Smooth muscle cell (in vitro differentiated cells): ENCODE measurements around the gene GPR61. TPM values are rescaled to one million over a fixed set of nuclear protein-coding genes. Genes with fewer than 3 reads are reported as not detected.

Experiments
- DNase-seq: peaks from one replicate; lab custom pipeline; 2025; ENCODE audit not compliant: unreplicated experiment; lab: John Stamatoyannopoulos, UW
- H2AFZ ChIP-seq: fragments of 200-600 bp; sonication (generic); 2 replicates; pipeline ENCODE4 v1.6.0; 2016; ENCODE audit warnings: antibody characterized with exemption, low read depth, mild to moderate bottlenecking
- H3F3A ChIP-seq: fragments of 200-600 bp; sonication (generic); 2 replicates; pipeline ENCODE4 v1.6.0; 2017; ENCODE audit warnings: antibody characterized with exemption, low read depth
- H3K27ac ChIP-seq: fragments of 200-600 bp; sonication (generic); 2 replicates; pipeline ENCODE4 v1.5.1; 2016; ENCODE audit warnings: low read depth, mild to moderate bottlenecking
- H3K27me3 ChIP-seq: fragments of 200-600 bp; sonication (generic); 2 replicates; pipeline ENCODE4 v1.6.1; 2016; ENCODE audit warnings: low read depth, mild to moderate bottlenecking
- H3K36me3 ChIP-seq: fragments of 200-600 bp; sonication (generic); 2 replicates; pipeline ENCODE4 v1.5.1; 2016; ENCODE audit warnings: low read depth
- H3K4me1 ChIP-seq: fragments of 200-600 bp; sonication (generic); 2 replicates; pipeline ENCODE4 v1.5.1; 2016; ENCODE audit warnings: low read depth
- H3K4me2 ChIP-seq: fragments of 200-600 bp; sonication (generic); 2 replicates; pipeline ENCODE4 v1.6.0; 2016; ENCODE audit warnings: mild to moderate bottlenecking
- H3K4me3 ChIP-seq: fragments of 200-600 bp; sonication (generic); 2 replicates; pipeline ENCODE4 v1.5.1; 2016; ENCODE audit warnings: mild to moderate bottlenecking
- H3K79me2 ChIP-seq: fragments of 200-600 bp; sonication (generic); 2 replicates; pipeline ENCODE4 v1.6.0; 2016; ENCODE audit warnings: low read depth, mild to moderate bottlenecking
- H3K9ac ChIP-seq: fragments of 200-600 bp; sonication (generic); 2 replicates; pipeline ENCODE4 v1.6.0; 2016; ENCODE audit warnings: low read depth
- H3K9me3 ChIP-seq: fragments of 200-600 bp; sonication (generic); replicated peaks from 2 replicates; pipeline ENCODE4 v1.5.1; 2016; ENCODE audit warnings: low read depth
- H4K20me1 ChIP-seq: fragments of 200-600 bp; sonication (generic); 2 replicates; pipeline ENCODE4 v1.6.0; 2016; ENCODE audit warnings: low read depth
- WGBS: methylation state at CpG from one replicate; pipeline ENCODE4 v1.1.7; 2016; ENCODE audit warnings: low lambda C conversion rate; 5-methylcytosine and 5-hydroxymethylcytosine counted together
- polyA plus RNA-seq: library from polyadenylated mRNA; unstranded; fragments of >200 nt; fragmentation: Nextera tagmentation; extraction: Ambion mirVana; gene quantifications from 2 replicates; pipeline ENCODE4 v1.2.1, GENCODE V29; 2016
- total RNA-seq: library from RNA; depleted of rRNA; stranded (reverse); fragments of >200 nt; gene quantifications from 2 replicates; pipeline ENCODE4 v1.2.3, GENCODE V29; 2014
- TF ChIP-seq, protein P1 (sequence below): fragments of 200-600 bp; sonication (generic); IDR thresholded peaks from 2 replicates; pipeline ENCODE4 v1.5.1; 2017; ENCODE audit warnings: borderline replicate concordance, mild to moderate bottlenecking, antibody characterized with exemption; ENCODE audit not compliant: insufficient read depth, poor library complexity, severe bottlenecking

GPR61 gene
- total and polyA plus RNA-seq, 2 experiments from 2014 or later, result 0.37 TPM; not detected in 1

DNA sequence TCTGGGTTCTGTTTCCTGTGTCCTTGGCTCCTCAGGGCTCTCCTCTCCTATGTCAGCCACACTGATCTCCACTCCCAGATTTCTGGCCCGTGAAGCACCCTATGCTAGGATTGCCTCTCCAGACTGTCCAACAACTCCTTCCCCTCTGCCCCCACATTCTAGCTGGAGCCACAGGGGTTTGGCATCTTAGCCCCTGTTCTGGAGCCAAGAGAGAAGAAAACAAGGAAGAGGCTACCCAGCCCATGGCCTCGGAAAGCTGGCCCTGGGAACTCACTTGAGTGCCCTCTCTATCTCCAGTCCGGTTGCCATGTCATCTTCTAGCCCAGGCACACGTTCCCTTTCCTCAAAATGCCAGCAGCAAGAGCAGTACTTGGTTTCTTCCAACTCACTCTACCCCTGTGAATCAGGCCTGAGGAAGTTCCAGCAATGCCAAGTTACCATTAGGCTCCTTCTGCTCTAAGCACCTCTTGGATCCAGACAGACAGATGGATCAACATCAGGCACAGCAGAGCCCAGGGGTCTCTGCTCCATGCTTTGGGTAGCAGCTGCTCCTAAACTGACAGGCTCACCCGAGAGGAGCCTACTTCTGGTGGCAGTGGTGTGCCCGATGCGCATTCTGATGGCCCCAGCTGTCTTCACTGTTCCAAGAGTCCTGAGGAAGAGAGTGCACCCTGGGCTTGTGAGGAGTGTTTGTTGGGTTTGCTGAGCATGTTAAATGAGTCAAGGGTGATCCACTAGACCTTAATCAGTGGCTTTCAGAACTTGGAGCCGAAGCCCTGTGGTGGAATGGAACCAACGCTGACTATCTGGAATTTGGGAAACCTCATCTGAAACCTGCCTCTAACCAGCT lies 11.6 kb upstream of the GPR61 start:
- TF ChIP-seq, protein P1, sequence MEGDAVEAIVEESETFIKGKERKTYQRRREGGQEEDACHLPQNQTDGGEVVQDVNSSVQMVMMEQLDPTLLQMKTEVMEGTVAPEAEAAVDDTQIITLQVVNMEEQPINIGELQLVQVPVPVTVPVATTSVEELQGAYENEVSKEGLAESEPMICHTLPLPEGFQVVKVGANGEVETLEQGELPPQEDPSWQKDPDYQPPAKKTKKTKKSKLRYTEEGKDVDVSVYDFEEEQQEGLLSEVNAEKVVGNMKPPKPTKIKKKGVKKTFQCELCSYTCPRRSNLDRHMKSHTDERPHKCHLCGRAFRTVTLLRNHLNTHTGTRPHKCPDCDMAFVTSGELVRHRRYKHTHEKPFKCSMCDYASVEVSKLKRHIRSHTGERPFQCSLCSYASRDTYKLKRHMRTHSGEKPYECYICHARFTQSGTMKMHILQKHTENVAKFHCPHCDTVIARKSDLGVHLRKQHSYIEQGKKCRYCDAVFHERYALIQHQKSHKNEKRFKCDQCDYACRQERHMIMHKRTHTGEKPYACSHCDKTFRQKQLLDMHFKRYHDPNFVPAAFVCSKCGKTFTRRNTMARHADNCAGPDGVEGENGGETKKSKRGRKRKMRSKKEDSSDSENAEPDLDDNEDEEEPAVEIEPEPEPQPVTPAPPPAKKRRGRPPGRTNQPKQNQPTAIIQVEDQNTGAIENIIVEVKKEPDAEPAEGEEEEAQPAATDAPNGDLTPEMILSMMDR, result no peak
- WGBS, result 85% methylated on average over 9 of the region's 9 CpGs
- Histone ChIP-seq H3K9ac (no peak overlapping the region), H3K4me3 (no peak overlapping the region), H4K20me1 (no peaks in the 10 kb centered on the region), H3K27me3 (peaks cover 7% of the 10 kb centered on the region), H3K4me1 (no peaks in the 10 kb centered on the region), H3K27ac (no peak overlapping the region), H2AFZ (no peak overlapping the region), H3K9me3 (no peaks in the 10 kb centered on the region), H3F3A (no peaks in the 10 kb centered on the region), H3K36me3 (no peaks in the 10 kb centered on the region), H3K79me2 (no peaks in the 10 kb centered on the region), H3K4me2 (no peak overlapping the region)
- no peak for DNase-seq

DNA sequence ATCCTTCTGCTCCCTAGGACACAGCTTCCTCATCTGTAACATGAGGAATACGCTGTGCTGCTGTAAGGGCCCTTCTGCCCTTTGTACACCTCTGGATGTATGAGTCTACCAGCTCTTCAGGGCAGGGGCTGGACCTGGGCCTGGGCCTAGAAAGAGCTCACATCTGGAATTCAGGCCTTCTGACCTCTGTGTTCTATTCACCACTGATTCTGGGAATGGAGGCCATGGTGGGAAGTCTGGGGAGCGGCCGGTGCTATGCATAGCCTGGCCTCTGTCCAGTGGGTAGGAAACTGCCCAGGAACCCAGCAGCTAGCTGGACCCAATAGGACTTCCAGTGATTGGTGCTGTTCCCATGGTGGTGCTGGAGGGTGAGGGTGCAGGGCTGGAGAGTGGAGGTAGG lies 11.0 kb upstream of the GPR61 start:
- H3K4me1 ChIP-seq, result no peaks in the 10 kb centered on the region
- H3K4me2 ChIP-seq, result no peak overlapping the region
- peaks cover 7% of the 10 kb centered on the region for H3K27me3 ChIP-seq
- no peak overlapping the region for H3K4me3 ChIP-seq
- no peaks in the 10 kb centered on the region for H3K79me2 ChIP-seq
- TF ChIP-seq, protein P1, result no peak
- no peaks in the 10 kb centered on the region for H3F3A ChIP-seq
- no peaks in the 10 kb centered on the region for H4K20me1 ChIP-seq
- H2AFZ ChIP-seq, result no peak overlapping the region
- H3K9me3 ChIP-seq, result no peaks in the 10 kb centered on the region
- no peak overlapping the region for H3K9ac ChIP-seq
- no peak for DNase-seq
- 97% methylated on average over 3 of the region's 3 CpGs for WGBS
- no peaks in the 10 kb centered on the region for H3K36me3 ChIP-seq
- no peak overlapping the region for H3K27ac ChIP-seq

DNA sequence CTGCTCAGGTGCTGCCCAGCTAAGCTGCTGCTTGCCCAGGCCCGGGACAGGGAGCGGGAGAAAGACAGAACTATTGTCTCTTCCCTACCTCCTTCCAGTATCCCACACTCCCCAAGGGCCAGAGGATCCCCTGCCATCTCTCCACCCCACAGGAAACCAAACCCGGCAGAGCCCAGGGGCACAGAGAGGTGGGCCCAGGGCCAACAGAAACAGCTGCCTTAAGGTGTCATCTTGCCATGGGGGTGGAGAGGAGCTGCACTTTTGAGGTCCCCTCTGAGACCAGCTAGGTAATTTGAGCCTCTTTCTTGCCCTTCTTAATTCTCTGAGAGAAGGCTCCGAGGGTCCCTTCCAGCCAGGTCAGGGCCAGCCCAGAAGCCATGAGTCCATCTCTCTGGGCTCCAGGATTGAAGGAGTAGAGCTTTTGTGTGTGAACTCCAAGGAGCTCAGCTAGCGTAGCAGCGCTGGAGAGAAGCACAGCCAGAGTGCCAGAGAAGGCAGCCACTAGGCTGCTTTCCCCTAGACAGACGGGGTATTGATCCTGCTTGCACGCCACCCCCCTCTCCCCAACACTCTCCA lies 9.7 kb upstream of the GPR61 start:
- DNase-seq, result no peak
- H3K9ac ChIP-seq, result no peak overlapping the region
- no peak overlapping the region for H3K4me2 ChIP-seq
- H3F3A ChIP-seq, result no peaks in the 10 kb centered on the region
- H3K9me3 ChIP-seq, result no peaks in the 10 kb centered on the region
- no peaks in the 10 kb centered on the region for H3K4me1 ChIP-seq
- H3K4me3 ChIP-seq, result no peak overlapping the region
- TF ChIP-seq, protein P1, result no peak
- H3K27me3 ChIP-seq, result peaks cover 7% of the 10 kb centered on the region
- WGBS, result 82% methylated on average over 8 of the region's 8 CpGs
- no peaks in the 10 kb centered on the region for H4K20me1 ChIP-seq
- no peak overlapping the region for H3K27ac ChIP-seq
- no peak overlapping the region for H2AFZ ChIP-seq
- H3K79me2 ChIP-seq, result no peaks in the 10 kb centered on the region
- no peaks in the 10 kb centered on the region for H3K36me3 ChIP-seq
